A549 (cell line): ENCODE data around the gene NUDCD3. TPM values are rescaled to one million over a fixed set of nuclear protein-coding genes. Genes with fewer than 3 reads are reported as not detected.

Experiments
- ATAC-seq, 2 experiments: fragments of 200-7000 bp in 1 of 2; fragments of >200 bp in 1 of 2; cut with Nextera tagmentation in 1 of 2; cut with Tn5 transposase in 1 of 2; 3 replicates each; pipeline versions ENCODE4 v1.8.0 to v1.9.1; 2018 to 2020; ENCODE audit warnings: mild to moderate bottlenecking in 1 of 2, moderate library complexity in 1 of 2
- CTCF ChIA-PET: fragments of 300-600 bp; sonication (Branson Sonifier 250); formaldehyde crosslinking; extraction: SDS; loops from one replicate; lab custom pipeline; 2021; ENCODE audit warnings: antibody characterized with exemption, inconsistent platforms; lab: Yijun Ruan, JAX
- POLR2A ChIA-PET: fragments of 350-600 bp; formaldehyde crosslinking; extraction: SDS; loops from one replicate; lab custom pipeline; 2021; ENCODE audit warnings: antibody characterized with exemption, inconsistent platforms; lab: Yijun Ruan, JAX
- DNase-seq, 2 experiments: peaks; one replicate each; pipeline versions ENCODE4 v3.0.0 to v3.0.0-alpha.2; 2011 to 2016; ENCODE audit warnings: low read depth in 1 of 2, low spot score in 1 of 2
- FAIRE-seq: peaks from 2 replicates; lab custom pipeline; 2011; peaks lifted over from hg19 to GRCh38; lab: Jason Lieb, UNC
- H3K27ac ChIP-seq, 2 experiments: fragments of >200 bp; sonication (Bioruptor Twin); formaldehyde crosslinking; 3 replicates each; pipeline ENCODE4 v1.5.1; 2016 to 2017
- H3K4me1 ChIP-seq: fragments of >200 bp; sonication (Bioruptor Twin); formaldehyde crosslinking; 3 replicates; pipeline ENCODE4 v1.6.1; 2016
- H3K4me2 ChIP-seq: fragments of >200 bp; sonication (Bioruptor Twin); formaldehyde crosslinking; 3 replicates; pipeline ENCODE4 v1.6.1; 2016
- H3K4me3 ChIP-seq: fragments of >200 bp; sonication (Bioruptor Twin); formaldehyde crosslinking; 3 replicates; pipeline ENCODE4 v1.5.1; 2016
- H3K9me3 ChIP-seq: fragments of >200 bp; sonication (Bioruptor Twin); formaldehyde crosslinking; 3 replicates; pipeline ENCODE4 v1.6.1; 2016
- BHLHE40 ChIP-seq: IDR thresholded peaks from 2 replicates; pipeline ENCODE4 v1.6.1; 2012; ENCODE audit warnings: low read depth, low read length, inconsistent platforms
- CBX2 ChIP-seq: fragments of 200-600 bp; sonication (generic); IDR thresholded peaks from 2 replicates; pipeline ENCODE4 v1.6.1; 2016; ENCODE audit warnings: low read depth, mild to moderate bottlenecking, borderline replicate concordance
- CBX8 ChIP-seq: fragments of 200-600 bp; sonication (generic); IDR thresholded peaks from 2 replicates; pipeline ENCODE4 v1.6.1; 2016
- CEBPB ChIP-seq, 2 experiments: fragments of >200 bp in 1 of 2; sonication (Bioruptor Twin) in 1 of 2; formaldehyde crosslinking in 1 of 2; IDR thresholded peaks; 2 replicates each; pipeline ENCODE4 v1.6.1; 2012 to 2016
- EHF ChIP-seq: fragments of 250-450 bp; sonication (Bioruptor Pico); IDR thresholded peaks from 2 replicates; pipeline ENCODE4 v1.5.0; 2020; ENCODE audit warnings: mild to moderate bottlenecking
- FOSL2 ChIP-seq, 2 experiments: fragments of 450-650 bp in 1 of 2; fragments of >200 bp in 1 of 2; sonication (Bioruptor Twin) in 1 of 2; formaldehyde crosslinking; IDR thresholded peaks; 2 replicates each; pipeline versions ENCODE4 v1.5.0 to v1.6.1; 2016 to 2020; ENCODE audit warnings: mild to moderate bottlenecking in 1 of 2, moderate library complexity in 1 of 2
- HOXA7 ChIP-seq: fragments of 250-450 bp; sonication (Bioruptor Pico); IDR thresholded peaks from 2 replicates; pipeline ENCODE4 v1.5.0; 2020; ENCODE audit warnings: mild to moderate bottlenecking, moderate library complexity
- HOXB5 ChIP-seq: fragments of 250-450 bp; sonication (Bioruptor Pico); IDR thresholded peaks from 2 replicates; pipeline ENCODE4 v1.5.0; 2020; ENCODE audit warnings: mild to moderate bottlenecking, moderate library complexity
- KDM5A ChIP-seq: fragments of 200-600 bp; sonication (generic); IDR thresholded peaks from 2 replicates; pipeline ENCODE4 v1.6.1; 2016; ENCODE audit warnings: antibody characterized with exemption, mild to moderate bottlenecking
- MYC ChIP-seq: IDR thresholded peaks from 2 replicates; pipeline ENCODE4 v1.6.1; 2012; ENCODE audit warnings: mild to moderate bottlenecking, inconsistent platforms, low read length, improper control_type of control experiment, borderline replicate concordance
- NFE2L2 ChIP-seq: fragments of 150-350 bp; conservative IDR thresholded peaks from 2 replicates; pipeline ENCODE4 v1.6.1; 2014; ENCODE audit warnings: low read length
- NPAS2 ChIP-seq: fragments of 250-450 bp; sonication (Bioruptor Pico); IDR thresholded peaks from 2 replicates; pipeline ENCODE4 v1.8.0; 2022; ENCODE audit warnings: mild to moderate bottlenecking, moderate library complexity, borderline replicate concordance
- POLR2A ChIP-seq: IDR thresholded peaks from 2 replicates; pipeline ENCODE4 v1.6.1; 2012; ENCODE audit warnings: mild to moderate bottlenecking, low read length
- POLR2AphosphoS2 ChIP-seq: conservative IDR thresholded peaks from 2 replicates; pipeline ENCODE4 v1.6.1; 2012; ENCODE audit warnings: low read length, improper control_type of control experiment, inconsistent platforms
- RARB ChIP-seq: fragments of 250-450 bp; sonication (Bioruptor Pico); IDR thresholded peaks from 2 replicates; pipeline ENCODE4 v1.8.0; 2021; ENCODE audit warnings: mild to moderate bottlenecking, moderate library complexity
- RNF2 ChIP-seq: fragments of 200-600 bp; sonication (generic); IDR thresholded peaks from 2 replicates; pipeline ENCODE4 v1.6.1; 2016; ENCODE audit warnings: low read depth, mild to moderate bottlenecking, antibody characterized with exemption, moderate library complexity, borderline replicate concordance
- SREBF2 ChIP-seq: fragments of 450-650 bp; IDR thresholded peaks from 2 replicates; pipeline ENCODE4 v1.6.1; 2014; ENCODE audit warnings: mild to moderate bottlenecking, moderate library complexity
- ZFP36 ChIP-seq: fragments of 450-650 bp; IDR thresholded peaks from 2 replicates; pipeline ENCODE4 v1.6.1; 2014; ENCODE audit warnings: borderline replicate concordance; ENCODE audit not compliant: partially characterized antibody
- ZNF302 ChIP-seq: fragments of 250-450 bp; sonication (Bioruptor Pico); IDR thresholded peaks from 2 replicates; pipeline ENCODE4 v1.9.0; 2021; ENCODE audit warnings: inconsistent platforms, mild to moderate bottlenecking, moderate library complexity
- ZSCAN20 ChIP-seq: fragments of 250-450 bp; sonication (Bioruptor Pico); IDR thresholded peaks from 2 replicates; pipeline ENCODE4 v1.8.0; 2022; ENCODE audit warnings: mild to moderate bottlenecking, moderate library complexity
- WGBS: methylation state at CpG from one replicate; pipeline ENCODE4 v1.1.6; 2017; ENCODE audit errors: missing lambda C conversion rate; 5-methylcytosine and 5-hydroxymethylcytosine counted together
- polyA plus RNA-seq, 4 experiments: library from polyadenylated mRNA; depleted of rRNA in 3 of 4; stranded (reverse); fragments of >200 nt; fragmentation: RNase III in 1 of 4; extraction: RNeasy Plus Mini Kit Qiagen cat#74134 plus additional on column Dnase treatment in 1 of 4; gene quantifications; 2 replicates in 3 of 4; 3 replicates in 1 of 4; pipeline ENCODE4 v1.2.3, GENCODE V29; 2011 to 2017
- TF ChIP-seq, protein P1 (sequence below): fragments of 250-450 bp; sonication (Bioruptor Pico); IDR thresholded peaks from 2 replicates; pipeline ENCODE4 v1.5.0; 2021; ENCODE audit warnings: mild to moderate bottlenecking, moderate library complexity, borderline replicate concordance
- TF ChIP-seq, protein P2 (sequence below): fragments of 250-450 bp; sonication (Bioruptor Pico); IDR thresholded peaks from 2 replicates; pipeline ENCODE4 v1.5.0; 2020; ENCODE audit warnings: low read depth, mild to moderate bottlenecking, moderate library complexity
- TF ChIP-seq, protein P3 (sequence below): fragments of 150-350 bp; IDR thresholded peaks from 2 replicates; pipeline ENCODE4 v1.6.1; 2014; ENCODE audit warnings: low read depth, mild to moderate bottlenecking, low read length
- TF ChIP-seq, protein P4 (sequence below): IDR thresholded peaks from 2 replicates; pipeline ENCODE4 v1.6.1; 2012
- TF ChIP-seq, protein P5 (sequence below): IDR thresholded peaks from 2 replicates; pipeline ENCODE4 v1.6.1; 2012; ENCODE audit warnings: low read depth, borderline replicate concordance

NUDCD3 gene
- polyA plus RNA-seq, 2 of the 4 experiments (the other 2 are of a cell fraction): 44.3 to 66.3 TPM

DNA sequence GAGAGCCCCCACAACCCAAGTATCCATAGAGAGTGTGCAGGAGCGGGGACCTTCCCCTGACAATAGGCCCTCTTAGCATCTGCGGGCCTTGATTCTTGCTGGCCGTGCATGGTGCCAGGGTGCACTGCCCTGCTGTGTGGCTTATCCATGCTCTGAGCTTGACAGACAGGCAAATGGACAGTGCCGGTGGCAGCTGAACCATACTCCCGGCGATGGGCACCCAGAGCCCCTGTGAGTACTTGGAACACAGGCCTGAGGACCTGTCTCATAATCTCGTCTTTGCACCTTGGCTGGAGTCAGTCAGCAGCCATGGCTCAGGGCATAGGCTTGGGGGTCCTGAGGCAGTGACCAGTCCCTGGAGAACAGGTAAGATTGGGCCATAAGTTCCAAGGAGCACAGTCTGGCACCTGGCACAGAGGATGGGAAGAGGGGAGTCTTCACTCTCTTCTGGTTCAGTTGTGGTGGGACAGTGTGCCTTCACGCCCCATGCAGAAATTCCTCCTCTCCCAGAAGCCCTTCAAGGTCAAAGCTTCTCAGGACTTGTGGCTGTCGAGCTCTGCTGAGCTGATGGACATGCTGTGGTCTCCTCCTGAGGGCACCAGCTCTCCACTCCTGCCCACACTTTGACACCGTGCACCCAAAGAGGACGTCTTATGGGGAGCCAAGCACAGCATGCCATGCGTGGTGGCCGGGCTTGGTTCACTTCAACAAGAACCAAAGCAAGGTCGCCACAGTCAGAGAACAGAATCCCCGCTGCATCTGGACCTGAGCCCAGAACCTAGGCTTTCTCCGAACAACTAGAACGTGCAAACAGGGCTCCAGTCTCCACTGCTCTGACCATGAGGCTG is 105.6 kb downstream of the NUDCD3 start:
- TF ChIP-seq, protein P1, sequence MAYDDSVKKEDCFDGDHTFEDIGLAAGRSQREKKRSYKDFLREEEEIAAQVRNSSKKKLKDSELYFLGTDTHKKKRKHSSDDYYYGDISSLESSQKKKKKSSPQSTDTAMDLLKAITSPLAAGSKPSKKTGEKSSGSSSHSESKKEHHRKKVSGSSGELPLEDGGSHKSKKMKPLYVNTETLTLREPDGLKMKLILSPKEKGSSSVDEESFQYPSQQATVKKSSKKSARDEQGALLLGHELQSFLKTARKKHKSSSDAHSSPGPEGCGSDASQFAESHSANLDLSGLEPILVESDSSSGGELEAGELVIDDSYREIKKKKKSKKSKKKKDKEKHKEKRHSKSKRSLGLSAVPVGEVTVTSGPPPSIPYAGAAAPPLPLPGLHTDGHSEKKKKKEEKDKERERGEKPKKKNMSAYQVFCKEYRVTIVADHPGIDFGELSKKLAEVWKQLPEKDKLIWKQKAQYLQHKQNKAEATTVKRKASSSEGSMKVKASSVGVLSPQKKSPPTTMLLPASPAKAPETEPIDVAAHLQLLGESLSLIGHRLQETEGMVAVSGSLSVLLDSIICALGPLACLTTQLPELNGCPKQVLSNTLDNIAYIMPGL (CRISPR knock-in tag): no peak
- TF ChIP-seq SREBF2 (no peak), HOXB5 (CRISPR knock-in tag) (no peak), CBX8 (no peak), ZNF302 (CRISPR knock-in tag) (no peak), EHF (CRISPR knock-in tag) (no peak), RNF2 (no peak)
- TF ChIP-seq, protein P2, sequence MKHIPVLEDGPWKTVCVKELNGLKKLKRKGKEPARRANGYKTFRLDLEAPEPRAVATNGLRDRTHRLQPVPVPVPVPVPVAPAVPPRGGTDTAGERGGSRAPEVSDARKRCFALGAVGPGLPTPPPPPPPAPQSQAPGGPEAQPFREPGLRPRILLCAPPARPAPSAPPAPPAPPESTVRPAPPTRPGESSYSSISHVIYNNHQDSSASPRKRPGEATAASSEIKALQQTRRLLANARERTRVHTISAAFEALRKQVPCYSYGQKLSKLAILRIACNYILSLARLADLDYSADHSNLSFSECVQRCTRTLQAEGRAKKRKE (CRISPR knock-in tag): no peak
- no peak for FAIRE-seq
- H3K27ac ChIP-seq: no peak overlapping the region
- ChIA-PET POLR2A (no interaction called here), CTCF (interaction anchor here (1.0 kb wide), 1 partner anchor 93 kb away, joined by 5 read pairs; no protein-coding TSS in a partner anchor)
- no peak for DNase-seq
- H3K4me1 ChIP-seq: no peaks in the 10 kb centered on the region; the same call in 2 of the 3 replicates
- H3K9me3 ChIP-seq: no peaks in the 10 kb centered on the region
- no peak overlapping the region for H3K4me2 ChIP-seq
- H3K4me3 ChIP-seq: no peak overlapping the region
- no peak for ATAC-seq
- 93% methylated on average over 17 of the region's 17 CpGs for WGBS

DNA sequence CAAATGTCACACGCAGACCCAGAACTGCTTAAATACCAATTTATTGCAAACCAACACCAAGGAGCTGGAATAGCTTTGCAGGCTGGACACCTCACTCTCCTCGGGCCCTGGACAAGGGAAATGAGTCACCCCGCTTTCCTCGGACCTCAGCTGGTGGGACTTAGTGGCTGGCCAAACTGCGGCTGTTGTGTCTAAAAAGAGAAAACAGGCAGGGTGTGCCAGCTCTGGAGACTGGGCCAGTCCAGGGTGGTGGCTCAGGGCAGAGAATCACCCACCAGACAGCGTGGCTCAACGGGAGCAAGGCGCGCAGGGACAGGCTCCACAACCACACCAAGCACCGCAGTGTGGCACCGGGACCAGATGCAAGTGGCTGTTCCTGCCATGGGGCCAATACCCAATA is 106.9 kb downstream of the NUDCD3 start:
- FAIRE-seq: no peak
- ATAC-seq: no peak
- ChIA-PET POLR2A (no interaction called here), CTCF (no interaction called here)
- no peaks in the 10 kb centered on the region for H3K9me3 ChIP-seq
- no peak overlapping the region for H3K4me2 ChIP-seq
- DNase-seq: no peak
- H3K4me1 ChIP-seq: peaks cover 11% of the 10 kb centered on the region; the same call in 2 of the 3 replicates
- no peak overlapping the region for H3K27ac ChIP-seq
- H3K4me3 ChIP-seq: no peak overlapping the region
- TF ChIP-seq SREBF2 (no peak), CBX2 (no peak), MYC (no peak), KDM5A (no peak), EHF (CRISPR knock-in tag) (no peak), FOSL2 (IDR thresholded peaks at IDR 0.05) (no peak), FOSL2 (CRISPR knock-in tag; IDR thresholded peaks at IDR 0.05) (no peak), POLR2AphosphoS2 (no peak), NPAS2 (CRISPR knock-in tag) (no peak), RARB (CRISPR knock-in tag) (no peak), CEBPB (IDR thresholded peaks at IDR 0.05) (no peak), ZSCAN20 (CRISPR knock-in tag) (no peak), HOXA7 (CRISPR knock-in tag) (no peak), POLR2A (no peak), ZFP36 (no peak), NFE2L2 (no peak), BHLHE40 (no peak)
- TF ChIP-seq, protein P3, sequence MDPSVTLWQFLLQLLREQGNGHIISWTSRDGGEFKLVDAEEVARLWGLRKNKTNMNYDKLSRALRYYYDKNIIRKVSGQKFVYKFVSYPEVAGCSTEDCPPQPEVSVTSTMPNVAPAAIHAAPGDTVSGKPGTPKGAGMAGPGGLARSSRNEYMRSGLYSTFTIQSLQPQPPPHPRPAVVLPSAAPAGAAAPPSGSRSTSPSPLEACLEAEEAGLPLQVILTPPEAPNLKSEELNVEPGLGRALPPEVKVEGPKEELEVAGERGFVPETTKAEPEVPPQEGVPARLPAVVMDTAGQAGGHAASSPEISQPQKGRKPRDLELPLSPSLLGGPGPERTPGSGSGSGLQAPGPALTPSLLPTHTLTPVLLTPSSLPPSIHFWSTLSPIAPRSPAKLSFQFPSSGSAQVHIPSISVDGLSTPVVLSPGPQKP: no peak
- TF ChIP-seq, protein P4, sequence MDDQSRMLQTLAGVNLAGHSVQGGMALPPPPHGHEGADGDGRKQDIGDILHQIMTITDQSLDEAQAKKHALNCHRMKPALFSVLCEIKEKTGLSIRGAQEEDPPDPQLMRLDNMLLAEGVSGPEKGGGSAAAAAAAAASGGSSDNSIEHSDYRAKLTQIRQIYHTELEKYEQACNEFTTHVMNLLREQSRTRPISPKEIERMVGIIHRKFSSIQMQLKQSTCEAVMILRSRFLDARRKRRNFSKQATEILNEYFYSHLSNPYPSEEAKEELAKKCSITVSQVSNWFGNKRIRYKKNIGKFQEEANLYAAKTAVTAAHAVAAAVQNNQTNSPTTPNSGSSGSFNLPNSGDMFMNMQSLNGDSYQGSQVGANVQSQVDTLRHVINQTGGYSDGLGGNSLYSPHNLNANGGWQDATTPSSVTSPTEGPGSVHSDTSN: no peak
- TF ChIP-seq, protein P5, sequence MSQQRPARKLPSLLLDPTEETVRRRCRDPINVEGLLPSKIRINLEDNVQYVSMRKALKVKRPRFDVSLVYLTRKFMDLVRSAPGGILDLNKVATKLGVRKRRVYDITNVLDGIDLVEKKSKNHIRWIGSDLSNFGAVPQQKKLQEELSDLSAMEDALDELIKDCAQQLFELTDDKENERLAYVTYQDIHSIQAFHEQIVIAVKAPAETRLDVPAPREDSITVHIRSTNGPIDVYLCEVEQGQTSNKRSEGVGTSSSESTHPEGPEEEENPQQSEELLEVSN: no peak
- 83% methylated on average over 10 of the region's 11 CpGs for WGBS
